ENCODE measurements around the gene NEGR1. TPM values are rescaled to one million over a fixed set of nuclear protein-coding genes. Genes with fewer than 3 reads are reported as not detected.

Gene NEGR1
- total RNA-seq, 4 donors from 2014 or later: 14.5 to 50.8 (median 29.1) TPM

- DNase-seq (ENCODE audit: low spot score) (no peak), ATAC-seq (ENCODE audit: low FRiP score) (no peak)
- TF ChIP-seq, protein P1, sequence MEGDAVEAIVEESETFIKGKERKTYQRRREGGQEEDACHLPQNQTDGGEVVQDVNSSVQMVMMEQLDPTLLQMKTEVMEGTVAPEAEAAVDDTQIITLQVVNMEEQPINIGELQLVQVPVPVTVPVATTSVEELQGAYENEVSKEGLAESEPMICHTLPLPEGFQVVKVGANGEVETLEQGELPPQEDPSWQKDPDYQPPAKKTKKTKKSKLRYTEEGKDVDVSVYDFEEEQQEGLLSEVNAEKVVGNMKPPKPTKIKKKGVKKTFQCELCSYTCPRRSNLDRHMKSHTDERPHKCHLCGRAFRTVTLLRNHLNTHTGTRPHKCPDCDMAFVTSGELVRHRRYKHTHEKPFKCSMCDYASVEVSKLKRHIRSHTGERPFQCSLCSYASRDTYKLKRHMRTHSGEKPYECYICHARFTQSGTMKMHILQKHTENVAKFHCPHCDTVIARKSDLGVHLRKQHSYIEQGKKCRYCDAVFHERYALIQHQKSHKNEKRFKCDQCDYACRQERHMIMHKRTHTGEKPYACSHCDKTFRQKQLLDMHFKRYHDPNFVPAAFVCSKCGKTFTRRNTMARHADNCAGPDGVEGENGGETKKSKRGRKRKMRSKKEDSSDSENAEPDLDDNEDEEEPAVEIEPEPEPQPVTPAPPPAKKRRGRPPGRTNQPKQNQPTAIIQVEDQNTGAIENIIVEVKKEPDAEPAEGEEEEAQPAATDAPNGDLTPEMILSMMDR (IDR thresholded peaks at IDR 0.05): no peak
Observed at GRCh38 chr1:71422221-71422620, 860.1 kb downstream of the NEGR1 start.

DNA sequence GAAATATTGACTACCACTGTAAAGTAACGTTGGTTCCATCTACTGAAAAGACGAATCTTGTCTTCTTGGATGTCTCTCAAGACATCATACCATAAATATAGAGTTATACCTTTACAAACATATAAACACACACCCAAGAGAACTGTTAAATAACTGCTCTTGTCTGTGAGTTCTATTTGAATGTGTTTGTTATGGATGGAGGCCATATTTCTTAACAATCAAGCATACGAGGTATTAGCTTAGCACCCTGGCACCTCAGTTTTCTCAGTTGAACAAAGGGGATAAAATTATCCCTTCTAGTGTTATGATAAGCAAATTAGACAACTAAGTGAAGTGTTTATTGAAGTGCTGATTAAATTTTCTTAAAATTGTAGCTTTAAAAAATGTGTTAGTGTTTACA, 864.9 kb downstream of the NEGR1 start:
- ATAC-seq (ENCODE audit: low FRiP score) (no peak), DNase-seq (ENCODE audit: low spot score) (no peak)
- TF ChIP-seq, protein P1 (IDR thresholded peaks at IDR 0.05): no peak

DNA sequence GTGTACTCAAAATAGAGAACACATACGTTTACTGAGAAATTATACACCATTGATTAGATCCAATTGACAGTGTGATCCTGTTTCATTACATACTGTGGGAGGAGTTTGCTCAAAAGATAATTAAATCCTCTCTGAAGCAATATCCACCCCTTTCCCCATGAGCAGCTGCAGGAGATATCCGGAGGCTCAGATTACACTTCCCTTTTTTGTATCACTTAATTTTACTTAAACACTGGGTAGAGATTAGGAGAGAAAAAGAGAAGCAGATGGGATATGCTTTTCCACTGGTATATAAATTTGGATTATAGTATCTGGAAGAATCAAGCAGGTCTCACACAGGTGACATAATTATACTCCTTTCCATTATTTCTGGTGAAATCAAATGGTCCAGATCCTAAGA, 868.2 kb downstream of the NEGR1 start:
- ATAC-seq (ENCODE audit: low FRiP score): no peak
- TF ChIP-seq, protein P1 (IDR thresholded peaks at IDR 0.05): no peak
- DNase-seq (ENCODE audit: low spot score): no peak

DNA sequence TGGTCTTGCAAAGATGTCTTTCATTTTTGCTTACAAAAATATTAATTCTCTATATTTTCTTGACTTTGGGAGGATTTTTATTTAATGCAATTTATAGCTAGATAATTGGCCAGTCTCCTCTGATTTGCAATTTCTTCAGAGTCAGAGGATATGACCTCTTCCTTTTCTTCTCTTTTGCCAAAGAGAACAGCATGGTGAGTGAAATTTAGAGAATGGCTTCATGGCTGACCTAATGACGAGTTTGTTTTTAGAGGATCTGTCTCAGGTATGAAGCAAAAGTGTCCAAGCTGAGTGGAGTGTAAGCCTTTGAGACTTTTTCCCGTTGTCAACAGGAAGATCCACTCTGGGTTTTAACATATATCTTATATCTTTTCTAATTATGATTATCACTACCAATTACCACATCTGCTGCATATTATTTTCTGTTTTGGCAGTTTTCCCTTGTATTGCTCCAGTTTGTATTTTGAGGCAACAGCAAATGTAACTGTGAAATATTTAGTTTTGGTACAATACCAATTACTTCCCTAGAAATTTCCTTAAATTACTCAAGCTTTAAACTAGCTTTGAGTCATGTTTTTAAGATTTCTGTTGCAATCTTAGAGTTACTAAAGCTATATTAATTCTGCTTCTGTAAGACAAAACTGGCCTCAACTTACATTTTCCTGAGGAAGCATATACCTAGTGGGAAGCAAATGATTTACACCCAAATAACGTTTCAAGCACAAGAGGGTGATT, 868.7 kb downstream of the NEGR1 start:
- TF ChIP-seq, protein P1 (IDR thresholded peaks at IDR 0.05): no peak
- ATAC-seq (ENCODE audit: low FRiP score) (no peak), DNase-seq (ENCODE audit: low spot score) (no peak)

DNA sequence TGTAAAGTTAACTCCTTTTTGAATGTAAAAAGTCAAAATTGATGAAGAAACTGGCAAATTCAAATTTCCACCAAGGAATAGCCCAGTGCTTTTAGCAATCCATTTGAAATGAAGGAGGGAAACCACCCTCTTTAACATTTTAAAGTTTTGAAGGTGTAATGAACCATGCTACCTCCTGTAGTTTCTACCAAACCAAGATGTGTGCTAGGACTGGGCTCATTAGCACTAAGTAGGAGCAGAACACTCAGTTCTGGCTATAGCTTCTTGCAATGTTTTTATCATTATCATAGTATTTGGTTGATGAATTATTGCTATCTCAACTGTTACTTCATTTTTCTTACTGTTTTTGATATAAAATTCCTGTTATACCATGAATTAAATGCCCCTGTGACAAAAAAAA, 882.3 kb downstream of the NEGR1 start:
- TF ChIP-seq, protein P1 (IDR thresholded peaks at IDR 0.05): no peak
- no peak for DNase-seq (ENCODE audit: low spot score)
- ATAC-seq (ENCODE audit: low FRiP score): no peak

DNA sequence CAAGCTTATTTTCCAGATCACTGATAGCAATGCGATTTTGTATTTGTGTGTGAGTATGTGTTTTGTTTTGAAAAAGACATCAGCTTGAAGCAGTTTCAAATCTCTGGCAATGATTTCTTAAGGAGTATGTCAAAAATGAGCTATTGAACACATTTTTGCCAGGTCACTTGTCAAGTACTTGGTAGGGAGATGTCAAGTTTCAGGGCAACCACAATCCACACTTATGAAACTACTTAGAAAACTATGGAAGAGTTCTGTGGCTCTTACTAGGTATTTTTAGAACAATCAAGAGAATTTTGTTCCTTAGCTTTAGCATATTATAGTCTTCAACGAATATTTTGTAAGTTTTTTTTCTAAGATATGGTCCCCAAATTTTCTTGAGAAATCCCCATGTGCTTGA, 882.7 kb downstream of the NEGR1 start:
- ATAC-seq (ENCODE audit: low FRiP score): no peak
- no peak for DNase-seq (ENCODE audit: low spot score)
- TF ChIP-seq, protein P1 (IDR thresholded peaks at IDR 0.05): no peak

- TF ChIP-seq, protein P1 (IDR thresholded peaks at IDR 0.05): no peak
- ATAC-seq (ENCODE audit: low FRiP score) (no peak), DNase-seq (ENCODE audit: low spot score) (no peak)
Observed at GRCh38 chr1:71393301-71393700, 889.0 kb downstream of the NEGR1 start.
